ENCODE results near the gene NFE2L2. TPM values are rescaled to one million over a fixed set of nuclear protein-coding genes. Genes with fewer than 3 reads are reported as not detected.

Gene NFE2L2
- total RNA-seq, 1 donor from 2014 or later: 149 TPM

Small RNAs within 50 kb of the gene (microRNA-seq; reads per million reads assigned to microRNA genes)
- gene MIR3128: not detected
- gene MIR6512: not detected

Other genes with a start within 250 kb of the NFE2L2 start
- gene HNRNPA3, start 51.9 kb downstream of the NFE2L2 start, total RNA-seq: 161 TPM
- 44.2 TPM for gene AGPS, start 128.0 kb upstream of the NFE2L2 start, total RNA-seq

Data from sciatic nerve (tissue), 1 donor.